Upper lobe of right lung (tissue), 1 donor: ENCODE results near the gene ZNF485. TPM values are rescaled to one million over a fixed set of nuclear protein-coding genes. Genes with fewer than 3 reads are reported as not detected.

Source experiments
- ATAC-seq: fragments of 200-7000 bp; cut with Tn5 transposase; one replicate; pipeline ENCODE4 v1.9.1; 2020; ENCODE audit warnings: mild to moderate bottlenecking, moderate library complexity
- DNase-seq: peaks from one replicate; pipeline ENCODE4 v3.0.0-alpha.2; 2020
- H3K27ac ChIP-seq: fragments of 200-600 bp; one replicate; pipeline ENCODE4 v1.8.0; 2022
- H3K27me3 ChIP-seq: fragments of 200-600 bp; one replicate; pipeline ENCODE4 v1.8.0; 2022; ENCODE audit warnings: mild to moderate bottlenecking
- H3K36me3 ChIP-seq: fragments of 200-600 bp; one replicate; pipeline ENCODE4 v1.8.0; 2022
- H3K4me1 ChIP-seq: fragments of 200-600 bp; one replicate; pipeline ENCODE4 v1.8.0; 2022
- H3K4me3 ChIP-seq: fragments of 200-600 bp; one replicate; pipeline ENCODE4 v1.8.0; 2022; ENCODE audit warnings: mild to moderate bottlenecking
- H3K9me3 ChIP-seq: fragments of 200-600 bp; one replicate; pipeline ENCODE4 v1.8.0; 2022
- CTCF ChIP-seq: fragments of 200-600 bp; IDR thresholded peaks from one replicate; pipeline ENCODE4 v1.8.0; 2022; ENCODE audit warnings: antibody characterized with exemption
- intact Hi-C: fragments of 100-400 bp; cut with DNase I; formaldehyde crosslinking; loops from one replicate; pipeline ENCODE4 v1.11.0; 2022
- total RNA-seq: library from RNA; stranded (reverse); fragmentation: NEBNext Ultra II Directional; extraction: Animal tissue kit (Norgen Biotek cat#: 25700); gene quantifications from one replicate; pipeline ENCODE4 v1.2.1, GENCODE V29; 2021
- donor health status: DM: no; HTN: yes; CAD: no; lungs with severe emphysema.

Gene ZNF485
- total RNA-seq, 1 donor from 2014 or later, result 3.4 TPM

DNA sequence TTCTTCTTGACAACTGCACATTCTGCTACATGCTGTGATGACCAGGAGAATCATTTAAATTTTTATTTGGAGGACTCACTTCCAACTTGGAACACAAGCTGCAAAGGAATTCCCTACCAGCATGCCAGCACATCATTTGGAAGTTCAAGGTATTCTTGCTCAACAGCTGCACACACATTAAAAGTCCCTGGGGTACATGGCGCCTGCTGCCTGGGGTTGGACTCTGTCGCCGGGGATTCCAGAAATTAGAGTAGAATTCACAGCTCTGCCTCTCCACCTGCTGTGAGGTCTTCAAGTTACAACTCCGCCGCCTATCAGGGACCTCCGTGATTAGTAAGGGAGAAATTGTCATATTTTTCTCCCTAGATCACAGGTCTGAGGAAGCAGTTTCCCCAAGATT, 41.3 kb downstream of the ZNF485 start:
- Histone ChIP-seq H3K4me3 (peak overlapping the region; percentile 93), H3K27me3 (no peaks in the 10 kb centered on the region), H3K27ac (no peak overlapping the region), H3K9me3 (peaks cover 31% of the 10 kb centered on the region), H3K4me1 (peaks cover 8% of the 10 kb centered on the region), H3K36me3 (peaks cover 23% of the 10 kb centered on the region)
- TF ChIP-seq CTCF, result no peak
- intact Hi-C loops, result no loop called here
- no peak for DNase-seq
- ATAC-seq, result no peak

DNA sequence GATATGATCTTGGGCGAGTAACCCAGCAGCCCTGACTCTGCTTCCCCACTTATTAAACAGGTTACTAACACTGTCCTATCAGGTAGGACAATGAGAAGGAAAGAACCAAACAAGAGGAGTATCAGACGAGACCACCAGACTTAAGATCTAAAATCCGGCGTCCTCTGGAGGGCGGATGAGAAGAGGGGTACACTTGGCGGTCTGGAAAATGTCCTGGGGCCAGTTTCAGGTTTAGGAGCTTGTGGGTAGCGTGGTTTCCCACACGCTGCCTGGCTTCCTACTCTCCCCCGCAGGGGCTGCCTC, 41.8 kb downstream of the ZNF485 start:
- DNase-seq, result no peak
- Histone ChIP-seq H3K27ac (peak overlapping the region; percentile 92), H3K9me3 (peaks cover 26% of the 10 kb centered on the region), H3K4me1 (peaks cover 8% of the 10 kb centered on the region), H3K36me3 (peaks cover 23% of the 10 kb centered on the region), H3K27me3 (no peaks in the 10 kb centered on the region), H3K4me3 (peak overlapping the region; percentile 93)
- ATAC-seq, result no peak
- intact Hi-C loops, result no loop called here
- no peak for TF ChIP-seq CTCF

- peak within 1 kb of the TSS; percentile 93 for H3K4me3 ChIP-seq
- TF ChIP-seq CTCF, result no peak
- peaks cover 20% of the 10 kb centered on the region for H3K9me3 ChIP-seq
- peak within 1 kb of the TSS; percentile 92 for H3K27ac ChIP-seq
- ATAC-seq (peak; percentile 99), DNase-seq (peak; percentile 93)
- peaks cover 8% of the 10 kb centered on the region for H3K4me1 ChIP-seq
- peaks cover 23% of the 10 kb centered on the region for H3K36me3 ChIP-seq
- no peaks in the 10 kb centered on the region for H3K27me3 ChIP-seq
- intact Hi-C loops, result no loop called here
Measured at GRCh38 chr10:43648398-43649184, 42.4 kb downstream of the ZNF485 start, which contains the start of gene ZNF32. TSS of gene ZNF32 (minus strand) at chr10:43648881. CDS start at chr10:43646133, 2,748 bp downstream.

- Histone ChIP-seq H3K27me3 (no peaks in the 10 kb centered on the region), H3K36me3 (peaks cover 18% of the 10 kb centered on the region), H3K4me1 (peaks cover 8% of the 10 kb centered on the region), H3K27ac (peak overlapping the region; percentile 92), H3K9me3 (peaks cover 15% of the 10 kb centered on the region), H3K4me3 (peak overlapping the region; percentile 93)
- no peak for ATAC-seq
- TF ChIP-seq CTCF, result no peak
- intact Hi-C loops, result no loop called here
- DNase-seq, result no peak
Measured at GRCh38 chr10:43649185-43649523, 42.9 kb downstream of the ZNF485 start.

- H3K27ac ChIP-seq, result no peak overlapping the region
- TF ChIP-seq CTCF, result no peak
- no peaks in the 10 kb centered on the region for H3K36me3 ChIP-seq
- no peaks in the 10 kb centered on the region for H3K4me1 ChIP-seq
- DNase-seq (no peak), ATAC-seq (no peak)
- no peaks in the 10 kb centered on the region for H3K9me3 ChIP-seq
- intact Hi-C loops, result no loop called here
- H3K4me3 ChIP-seq, result no peak overlapping the region
- H3K27me3 ChIP-seq, result no peaks in the 10 kb centered on the region
Measured at GRCh38 chr10:43653746-43654145, 47.5 kb downstream of the ZNF485 start.
